Measurements from ENCODE around the gene DTD1.

The DTD1 gene

DNA sequence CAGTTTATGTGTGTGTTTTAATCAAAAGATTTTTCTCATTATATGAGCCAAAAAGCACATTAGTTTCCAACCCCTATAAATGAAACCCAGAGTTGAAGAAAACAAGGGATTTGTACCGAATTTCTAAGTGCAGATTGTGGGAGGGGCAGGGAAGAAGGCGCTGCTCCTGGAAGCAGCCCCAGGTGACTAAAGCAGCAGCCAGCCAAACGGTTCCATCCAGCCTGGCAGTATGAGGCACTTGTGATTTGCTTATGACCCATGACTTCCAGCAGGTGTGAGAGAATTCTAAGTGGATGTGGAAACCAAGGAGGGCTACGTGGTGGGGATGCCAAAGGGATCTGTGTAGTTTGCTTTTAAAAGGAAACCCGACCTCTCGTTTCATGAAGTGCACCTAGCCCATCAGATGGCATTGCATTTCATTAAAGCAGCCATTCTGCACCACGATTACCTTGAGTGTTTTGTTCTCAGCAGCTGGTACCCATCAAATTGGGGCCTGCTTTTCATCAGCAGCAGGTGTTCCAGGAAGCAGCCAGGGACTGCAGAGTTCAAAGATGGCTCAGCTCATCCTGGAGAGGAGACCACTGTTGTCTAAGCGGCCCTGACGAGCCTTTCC lies 79.1 kb downstream of the DTD1 start:
- DNase-seq = no peak

DNA sequence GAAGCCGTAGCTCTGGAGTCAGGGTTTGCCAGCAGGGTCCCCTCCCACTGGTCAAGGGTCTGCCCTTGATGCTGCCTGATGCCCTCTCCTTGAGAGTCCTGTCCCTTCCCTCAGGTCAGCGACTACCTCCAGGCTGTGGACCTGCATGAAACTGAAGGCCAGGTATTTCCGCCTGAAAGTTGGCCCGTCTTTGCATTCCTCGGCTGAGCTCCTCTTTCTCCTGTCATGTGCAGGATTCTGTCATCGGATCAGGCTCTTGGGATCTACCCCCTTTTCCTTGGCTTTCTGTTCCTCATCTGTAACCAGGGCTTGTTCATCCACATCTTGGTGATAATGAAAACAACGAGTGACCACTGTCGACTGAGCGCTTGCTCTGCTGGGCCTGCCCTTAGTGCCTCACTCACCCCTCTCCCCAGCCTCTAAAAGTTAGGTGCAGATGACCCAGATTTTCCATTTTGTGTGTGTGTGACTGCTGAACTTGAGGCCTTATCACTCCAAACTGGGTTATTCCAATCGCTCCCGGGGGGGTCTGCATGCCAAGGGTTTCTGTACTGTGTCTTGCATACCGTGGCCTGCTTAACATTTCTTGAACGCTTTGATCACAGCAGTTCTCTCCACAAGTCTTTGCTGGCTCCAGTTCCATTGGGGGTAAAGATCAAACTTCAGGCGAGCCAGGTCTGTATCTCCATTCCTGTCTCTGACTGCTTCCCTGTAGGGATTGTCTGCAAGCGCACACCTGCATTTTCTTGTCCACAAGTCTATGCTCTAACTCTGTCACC lies 81.6 kb downstream of the DTD1 start:
- no peak for DNase-seq

DNA sequence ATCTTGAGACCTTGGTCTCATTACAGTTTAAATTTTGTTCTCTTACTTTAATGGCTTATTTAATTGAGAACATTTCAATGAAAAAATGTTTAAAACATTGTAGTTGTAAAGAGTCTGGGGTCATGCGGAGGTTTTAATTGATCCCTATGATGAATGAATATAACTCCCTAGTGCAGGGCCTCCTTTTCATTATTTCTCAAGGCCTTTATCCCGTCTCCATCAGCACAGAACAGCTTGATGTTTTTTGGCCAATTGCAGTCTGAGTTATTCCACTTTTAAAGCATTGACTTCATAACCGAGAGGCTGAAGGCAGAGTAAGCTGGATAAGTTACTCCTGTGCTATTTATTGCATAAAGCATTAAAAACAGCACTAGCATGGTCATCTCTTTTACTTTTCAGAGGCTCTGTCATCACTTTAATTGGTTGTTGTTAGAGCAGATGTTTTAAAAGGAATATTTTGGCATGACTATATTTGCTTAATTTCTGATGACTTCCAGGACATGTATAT lies 83.4 kb downstream of the DTD1 start:
- no peak for DNase-seq

DNA sequence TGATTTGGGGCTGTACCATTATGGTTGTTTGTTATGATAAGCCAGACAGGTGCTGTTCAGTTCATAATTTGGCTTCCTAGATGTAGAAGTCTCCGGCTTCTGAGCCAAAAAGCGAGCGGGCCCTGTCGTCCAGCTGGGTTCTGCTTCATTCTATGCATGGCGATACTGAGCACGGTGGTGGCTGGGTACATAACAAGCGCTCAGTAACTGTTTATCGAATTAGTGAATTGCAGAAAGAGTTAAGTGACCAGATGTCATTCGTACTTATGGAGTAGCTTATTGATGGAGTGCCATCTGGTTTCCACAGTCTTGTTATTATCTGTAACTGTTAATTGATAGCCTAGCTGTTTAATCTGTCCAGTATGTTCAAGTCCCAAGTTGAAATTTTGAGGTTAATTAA lies 85.0 kb downstream of the DTD1 start:
- no peak for DNase-seq

DNA sequence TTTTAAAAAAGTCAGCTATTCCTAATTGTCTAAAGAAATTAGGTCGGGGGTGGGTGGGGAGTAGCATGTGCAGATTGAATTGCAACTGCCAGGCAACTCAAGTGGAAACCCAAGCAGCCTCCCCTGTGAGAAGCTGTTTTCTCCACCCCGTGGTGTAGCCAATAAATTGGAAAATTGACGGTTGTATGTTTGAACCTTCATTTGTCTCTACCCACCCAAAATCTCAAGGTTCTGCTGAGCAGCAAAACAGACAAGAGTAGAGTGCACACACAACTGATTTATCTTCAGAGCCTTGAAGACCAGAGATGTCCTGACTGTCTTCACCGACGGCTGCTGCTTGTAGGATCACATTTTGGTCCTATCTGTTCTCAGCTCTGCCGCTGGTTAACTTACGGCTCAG lies 88.5 kb downstream of the DTD1 start:
- no peak for DNase-seq

DNA sequence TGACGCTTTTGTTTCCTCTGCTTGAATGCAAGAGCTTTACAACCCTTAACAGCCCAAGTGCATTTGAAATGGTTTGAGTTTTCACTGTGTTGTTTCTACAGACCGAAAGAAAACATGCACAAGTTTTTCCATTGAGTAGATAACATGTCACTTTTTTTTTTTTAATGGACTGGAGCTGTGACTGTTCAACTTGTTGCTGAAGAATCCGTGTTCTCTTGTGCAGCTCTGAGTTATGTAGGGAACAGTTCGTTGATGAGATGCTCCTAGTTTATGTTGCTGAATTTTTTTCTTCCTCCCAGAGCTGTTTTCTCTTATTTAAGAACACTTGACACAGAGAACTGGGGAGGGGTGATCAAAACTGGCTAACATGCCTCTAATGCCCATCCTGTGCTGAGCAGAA lies 89.3 kb downstream of the DTD1 start:
- DNase-seq = no peak

DNA sequence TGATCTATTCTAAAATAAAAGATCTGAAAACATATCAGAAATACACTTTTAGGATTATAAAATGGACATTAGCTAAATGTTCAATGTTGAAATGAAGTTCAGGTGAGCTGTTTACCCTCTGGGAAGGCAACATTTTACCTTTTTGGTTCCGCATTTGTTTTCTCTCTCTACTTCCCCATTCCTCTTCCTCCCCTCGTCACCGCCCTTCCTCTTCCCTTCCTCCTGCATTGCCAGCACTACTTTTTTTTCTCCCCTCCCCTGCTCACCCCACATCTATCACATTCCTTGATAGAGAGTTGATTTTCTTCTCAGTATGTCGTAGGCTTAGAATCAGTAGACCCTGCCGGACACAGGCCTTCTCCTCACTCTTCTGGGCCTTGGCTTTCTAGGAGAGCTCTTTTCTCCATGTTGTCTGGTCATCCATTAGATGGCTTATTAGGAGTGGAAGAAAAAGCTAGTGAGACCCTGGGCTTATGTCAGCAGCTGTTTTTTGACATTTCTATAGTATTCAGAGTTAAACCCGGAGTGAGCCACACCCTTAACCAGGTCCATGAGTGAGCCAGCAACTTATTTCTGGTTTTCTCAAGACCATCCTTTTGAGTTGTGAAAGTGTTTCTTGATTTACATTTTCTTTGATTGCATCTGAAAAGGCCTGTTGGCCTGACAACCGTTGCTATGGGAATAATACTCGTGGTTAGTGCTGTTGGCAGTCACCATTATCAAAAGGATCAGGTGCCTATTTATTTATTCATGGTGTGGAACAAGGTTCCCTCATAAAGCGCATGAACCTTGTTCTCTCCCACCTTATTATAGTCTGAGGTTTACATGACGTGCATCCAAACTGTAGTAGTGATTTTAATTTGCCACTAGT lies 90.9 kb downstream of the DTD1 start:
- no peak for DNase-seq

DNA sequence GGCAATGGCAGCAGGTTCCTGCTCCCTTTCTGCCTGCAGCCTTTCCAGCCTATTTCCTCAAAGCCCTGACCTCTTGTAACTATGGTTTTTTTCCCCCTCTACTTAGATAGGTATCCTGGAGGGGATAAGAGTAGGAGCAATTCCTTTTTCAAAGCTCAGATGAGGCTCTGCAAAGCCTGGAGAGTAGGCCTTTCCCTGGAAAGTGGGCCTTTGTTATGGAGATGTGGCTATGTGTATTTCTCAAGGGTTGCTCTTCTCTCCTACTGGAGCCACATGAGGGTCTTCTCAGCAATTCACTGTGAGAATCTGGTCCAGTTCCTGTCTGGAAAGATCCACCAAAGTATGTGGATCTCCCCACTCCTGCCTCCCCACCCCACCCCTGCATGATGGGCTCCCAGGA lies 96.0 kb downstream of the DTD1 start:
- DNase-seq = no peak

DNA sequence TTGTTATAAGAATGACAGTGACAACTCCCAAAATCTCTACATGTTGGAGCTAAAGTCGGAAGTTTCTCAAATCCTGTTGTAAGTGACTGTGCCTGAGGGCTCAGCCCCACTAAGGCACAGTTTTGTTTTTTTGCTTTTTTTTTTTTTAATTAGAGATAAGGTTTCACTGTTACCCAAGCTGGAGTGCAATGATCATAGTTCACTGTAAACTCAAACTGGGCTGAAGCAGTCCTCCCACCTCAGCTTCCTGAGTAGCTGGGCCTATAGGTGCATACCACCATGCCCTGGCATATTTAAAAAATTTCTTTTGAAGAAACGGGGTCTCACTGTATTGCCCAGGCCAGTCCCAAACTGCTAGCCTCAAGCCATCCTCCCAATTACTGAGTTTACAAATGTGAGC lies 96.9 kb downstream of the DTD1 start:
- DNase-seq = no peak

DNA sequence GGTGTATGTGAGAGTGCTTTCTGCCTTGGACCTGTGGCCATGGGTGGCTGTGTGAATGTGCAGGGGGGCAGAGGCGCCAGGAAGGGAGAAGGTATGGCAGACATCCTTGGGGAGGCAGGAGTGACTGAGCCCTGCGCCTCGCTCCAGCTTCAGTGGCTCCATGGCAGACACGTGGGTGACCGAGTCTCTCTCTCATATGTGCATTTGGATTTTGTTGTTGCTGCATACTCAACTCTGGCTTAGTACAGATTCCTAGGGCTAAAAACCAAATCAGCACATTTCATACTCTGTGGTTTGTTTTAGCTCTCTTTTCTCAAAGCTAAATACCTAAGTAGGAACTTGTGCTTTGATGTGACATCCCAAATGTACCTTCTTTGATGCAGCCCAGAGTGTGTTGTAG lies 97.6 kb downstream of the DTD1 start:
- no peak for DNase-seq

DNA sequence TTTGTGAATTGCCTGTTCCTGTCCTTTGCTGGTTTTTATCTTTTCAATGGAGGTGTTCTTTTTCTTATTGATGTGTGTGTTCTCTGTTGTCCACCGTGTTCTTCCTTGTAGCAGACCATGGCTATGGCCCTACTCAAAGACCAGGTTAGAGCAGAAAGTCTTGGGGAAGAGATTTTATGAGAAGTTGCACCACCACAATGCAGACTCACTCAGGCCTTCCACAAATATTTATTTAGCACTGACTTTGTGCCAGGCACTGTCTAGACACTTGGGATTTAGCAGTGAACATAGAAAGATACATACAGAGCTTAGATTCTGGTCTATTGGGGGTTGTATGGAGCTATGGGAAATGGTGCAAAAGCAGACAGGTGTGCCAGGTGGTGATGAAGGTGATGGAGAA lies 98.8 kb downstream of the DTD1 start:
- DNase-seq = no peak

DNA sequence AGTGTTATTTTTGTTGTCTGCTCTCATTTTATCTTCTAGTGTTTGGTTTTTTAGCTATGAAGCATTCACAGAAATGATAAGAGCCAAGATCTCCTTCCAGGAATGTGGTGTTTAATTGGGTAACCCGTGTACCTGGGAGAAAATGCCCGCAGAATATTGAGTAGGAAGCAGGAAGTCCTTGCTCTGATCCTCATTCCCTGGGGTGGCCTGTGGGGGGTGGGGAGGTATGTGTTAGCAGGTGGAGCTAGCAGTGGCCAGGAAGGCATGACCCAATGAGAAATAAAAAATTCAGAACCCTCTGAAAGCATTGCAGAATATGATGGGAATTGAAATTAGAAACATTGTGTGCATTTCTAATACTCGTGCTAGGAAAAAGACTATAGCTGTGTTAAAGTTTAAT lies 100.8 kb downstream of the DTD1 start:
- DNase-seq = no peak

DNA sequence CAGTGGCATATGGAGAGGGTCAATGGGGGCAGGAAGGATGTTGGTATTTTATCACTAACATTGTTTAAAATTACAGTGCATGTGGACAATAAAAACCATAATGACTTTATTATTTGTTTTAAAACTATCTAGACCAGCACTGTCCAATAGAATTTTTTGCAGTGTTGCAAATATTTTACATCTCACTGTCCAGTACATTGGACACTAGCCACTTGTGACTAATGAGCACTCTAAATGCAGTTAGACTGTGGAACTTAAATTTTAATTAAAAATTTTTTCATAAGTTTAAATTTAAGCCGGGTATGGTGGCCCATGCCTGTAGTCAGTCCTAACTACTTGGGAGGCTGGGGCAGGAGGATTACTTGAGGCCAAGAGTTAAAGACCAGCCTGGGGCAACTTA lies 101.7 kb downstream of the DTD1 start:
- DNase-seq = no peak

DNA sequence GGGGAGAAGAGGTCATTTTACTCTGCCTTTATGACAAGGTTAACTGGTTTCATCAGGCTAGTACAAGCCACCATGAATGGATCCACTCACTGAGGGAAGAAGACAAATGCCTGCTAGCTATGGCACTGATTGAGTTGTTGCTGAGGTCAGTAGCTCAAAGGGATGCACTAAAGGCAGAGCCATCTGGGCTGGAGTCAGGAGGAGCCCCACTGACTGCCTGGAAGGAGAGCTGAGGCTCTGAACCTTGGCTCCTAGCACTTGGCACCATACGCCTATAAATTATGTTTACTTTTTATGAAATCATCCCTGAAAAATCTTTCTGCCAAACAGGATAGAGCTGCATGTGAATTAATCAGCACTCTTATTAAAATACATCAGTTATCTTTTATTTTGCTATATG lies 104.6 kb downstream of the DTD1 start:
- no peak for DNase-seq

DNA sequence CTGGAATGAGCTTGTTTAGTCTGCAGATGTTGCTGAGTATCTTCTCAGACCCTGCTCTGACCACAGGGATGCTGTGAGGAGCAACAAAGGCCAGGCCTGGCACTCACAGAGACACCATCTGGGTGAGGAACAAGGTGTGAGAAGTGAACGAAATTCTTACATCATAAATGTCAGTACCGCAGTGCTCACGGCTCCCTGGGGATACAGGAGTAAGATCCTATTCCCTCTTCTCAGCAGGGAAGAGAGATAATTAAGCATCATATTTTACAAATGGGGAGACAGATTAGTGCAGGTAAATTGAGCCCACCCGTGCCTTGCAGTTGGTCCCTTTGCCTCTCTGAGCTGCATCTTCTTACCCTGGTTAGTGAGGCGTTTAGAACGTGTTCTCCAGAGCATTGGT lies 106.2 kb downstream of the DTD1 start:
- no peak for DNase-seq

DNA sequence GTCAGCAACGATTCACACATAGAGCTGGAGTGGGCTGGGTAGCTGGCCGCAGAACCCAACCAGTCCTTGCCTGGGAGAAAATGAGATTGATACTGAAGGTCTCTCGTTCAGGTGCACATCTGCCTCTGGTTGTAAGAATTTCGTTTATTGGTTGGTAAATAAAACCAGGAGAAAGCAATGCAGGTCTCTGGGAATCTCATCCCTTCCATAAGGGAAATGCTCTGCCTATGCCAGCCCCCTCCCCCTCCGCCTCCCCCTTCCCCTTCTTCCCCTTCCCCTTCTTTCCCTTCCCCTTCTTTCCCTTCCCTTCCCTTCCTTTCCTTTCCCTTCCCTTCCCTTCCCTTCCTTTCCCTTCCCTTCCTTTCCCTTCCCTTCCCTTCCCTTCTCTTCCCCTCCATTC lies 107.3 kb downstream of the DTD1 start:
- no peak for DNase-seq

DNA sequence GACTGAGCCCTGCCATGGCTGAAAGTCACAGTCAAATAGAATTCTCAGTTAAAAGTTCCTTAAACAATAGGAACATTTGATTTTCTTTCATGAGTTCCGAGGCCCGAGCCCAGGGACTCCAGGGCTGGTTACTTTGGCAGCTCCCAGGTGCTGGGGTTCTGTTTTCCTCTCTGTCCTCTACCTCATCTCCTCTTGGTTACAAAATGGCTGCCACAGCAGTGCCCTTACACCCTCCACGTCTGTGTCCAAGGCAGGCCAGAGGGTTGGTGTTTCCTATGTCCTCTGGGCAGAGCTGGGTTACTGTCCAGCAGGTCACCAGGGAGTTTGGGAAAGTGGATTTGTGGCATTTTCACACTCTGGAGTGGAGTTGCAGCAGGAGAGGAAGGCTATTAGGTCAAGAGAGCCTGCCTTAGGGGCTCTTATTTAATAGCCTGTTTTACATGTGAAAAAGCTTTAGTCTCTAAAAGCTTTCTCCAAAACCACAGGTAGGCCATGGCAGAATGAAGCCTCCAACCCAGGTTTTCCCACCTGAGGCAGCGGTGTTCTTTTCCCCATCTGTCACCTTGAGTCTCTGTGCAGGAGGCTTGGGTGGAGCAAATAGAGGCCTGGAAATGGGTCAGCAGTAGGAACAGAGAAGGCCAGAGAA lies 111.0 kb downstream of the DTD1 start:
- DNase-seq = no peak

DNA sequence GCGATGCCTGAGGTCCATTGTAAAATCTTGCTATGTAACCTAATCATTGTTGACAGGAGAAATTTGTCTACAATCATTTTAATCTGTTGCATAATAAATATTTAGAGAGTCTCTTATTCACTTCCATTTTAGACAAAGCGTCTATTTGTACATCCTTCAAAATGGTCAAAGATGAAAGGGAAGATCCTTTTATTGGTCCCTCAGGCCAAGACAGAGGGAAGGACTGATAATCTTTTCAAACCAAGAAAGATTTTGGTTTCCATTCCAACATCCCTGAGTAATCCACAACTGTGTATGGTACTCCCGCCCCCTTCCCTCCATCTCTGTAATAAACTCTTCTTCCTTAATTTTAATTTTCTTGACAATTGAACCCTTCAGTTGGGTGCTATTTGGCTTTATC lies 114.1 kb downstream of the DTD1 start:
- DNase-seq = no peak

DNA sequence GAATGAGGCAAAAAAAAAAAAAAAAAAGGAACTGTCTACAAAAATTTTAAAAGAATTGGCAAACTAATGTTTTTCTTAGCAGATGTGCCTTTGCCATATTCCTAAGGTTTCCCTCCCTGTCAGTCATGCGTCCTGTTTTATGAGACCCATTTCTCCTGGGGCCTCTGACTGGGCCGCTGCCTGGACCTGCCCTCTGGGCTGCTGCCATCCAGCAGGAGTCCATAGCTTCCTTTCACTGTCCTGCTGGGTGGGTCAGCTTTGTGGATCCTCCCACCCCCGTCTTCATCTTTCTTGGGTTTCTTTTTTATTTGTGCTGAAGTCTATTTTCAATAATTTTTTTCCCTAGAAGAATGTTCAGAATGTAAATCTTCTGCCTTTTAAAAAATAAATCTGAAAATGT lies 114.9 kb downstream of the DTD1 start:
- no peak for DNase-seq

DNA sequence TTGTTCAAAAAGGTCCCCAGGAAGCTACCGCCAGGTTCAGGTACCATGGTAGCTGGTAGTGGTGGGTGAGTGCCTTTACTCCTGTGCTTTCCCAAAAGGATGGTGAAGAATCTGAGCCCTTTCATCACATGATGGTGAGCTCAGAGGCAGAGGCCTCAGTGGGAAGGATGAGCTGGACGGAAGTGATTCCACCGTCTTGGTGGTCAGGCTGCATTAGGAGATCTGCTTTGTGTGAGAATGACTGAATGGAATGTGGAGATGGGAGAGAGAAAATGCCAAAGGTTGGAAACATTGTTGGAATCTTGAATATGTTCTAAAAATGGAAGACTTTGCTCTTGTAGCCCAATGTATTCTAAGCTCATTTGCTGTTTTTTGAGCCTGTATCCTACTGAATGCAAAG lies 117.6 kb downstream of the DTD1 start:
- no peak for DNase-seq

DNA sequence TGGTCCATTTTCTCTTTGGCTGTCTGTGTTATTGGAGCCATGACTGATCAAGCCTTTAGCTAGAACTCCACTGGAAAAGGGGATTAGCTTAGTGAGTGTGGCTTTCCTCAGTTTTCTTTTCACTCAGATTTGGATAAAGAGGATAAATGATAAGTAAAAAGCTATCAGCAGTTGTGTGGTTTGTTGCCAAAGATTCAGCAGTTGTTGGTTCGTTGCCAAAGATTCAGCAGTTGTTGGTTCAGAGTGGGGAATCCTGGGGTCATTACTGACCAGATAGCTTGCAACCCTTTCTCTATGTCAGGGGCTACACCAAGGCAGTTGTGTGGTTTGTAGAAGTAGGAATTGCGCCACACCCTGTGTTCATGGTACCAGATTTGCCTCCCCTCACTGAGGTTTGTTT lies 118.1 kb downstream of the DTD1 start:
- DNase-seq = no peak

DNA sequence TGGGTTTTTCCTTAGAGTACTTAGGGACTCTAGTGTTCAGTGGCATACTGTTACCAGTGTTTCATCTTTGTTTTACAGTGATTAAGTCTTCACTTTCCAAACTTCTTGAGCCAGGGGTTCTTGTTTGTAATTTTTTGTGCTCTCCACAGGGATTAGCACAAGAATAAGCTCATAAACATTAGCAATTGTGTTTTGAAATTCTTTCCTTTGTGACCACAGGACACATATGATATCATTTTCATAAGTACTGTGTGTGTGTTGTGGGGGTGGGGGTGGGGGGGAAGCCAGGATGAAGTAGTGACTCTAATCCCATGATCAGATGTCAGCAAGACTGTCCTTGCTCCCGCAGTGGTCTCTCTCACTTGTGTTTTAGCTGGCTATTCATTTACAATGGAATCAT lies 124.3 kb downstream of the DTD1 start:
- DNase-seq = no peak

DNA sequence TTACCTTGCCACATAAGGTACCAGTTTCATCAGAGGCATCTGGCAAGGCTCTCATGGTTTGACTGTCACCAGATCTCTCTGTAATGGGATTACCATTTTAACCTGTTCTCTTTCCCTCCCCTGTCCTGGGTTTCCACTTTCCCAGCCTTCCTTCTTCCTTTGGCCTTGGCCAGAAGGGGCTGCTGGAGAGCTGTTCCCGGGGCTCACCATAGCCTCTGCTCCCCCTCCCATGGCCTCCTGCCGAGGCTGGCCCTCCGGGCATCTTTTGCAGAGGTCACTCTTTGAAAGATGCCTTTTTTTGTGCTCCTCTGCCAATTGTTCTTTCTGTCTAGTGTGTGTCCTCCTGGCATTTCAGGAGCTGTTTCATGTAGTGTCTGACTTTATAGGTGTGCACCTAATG lies 125.0 kb downstream of the DTD1 start:
- no peak for DNase-seq

Measured in stimulated activated CD4-positive, alpha-beta T cell treated with anti-CD3 and anti-CD28 coated beads, Interleukin-4, amount 100 ng/mL, for 4 hours (primary cell).